Osteocyte (in vitro differentiated cells): ENCODE data around the gene BCL7A. TPM values are rescaled to one million over a fixed set of nuclear protein-coding genes. Genes with fewer than 3 reads are reported as not detected.

ENCODE experiments used
- DNase-seq: peaks from one replicate; pipeline ENCODE4 v3.0.0; 2021; ENCODE audit warnings: mixed read lengths; ENCODE audit not compliant: unreplicated experiment; ENCODE audit errors: extremely low spot score
- H3K27ac Mint-ChIP-seq: one replicate; pipeline ENCODE4 v1.8.0; 2021; ENCODE audit warnings: mild to moderate bottlenecking, mixed read lengths; ENCODE audit not compliant: unreplicated experiment
- H3K27me3 Mint-ChIP-seq: one replicate; pipeline ENCODE4 v1.8.0; 2021; ENCODE audit warnings: mixed read lengths; ENCODE audit not compliant: unreplicated experiment
- H3K36me3 Mint-ChIP-seq: one replicate; pipeline ENCODE4 v1.8.0; 2021; ENCODE audit warnings: mixed read lengths; ENCODE audit not compliant: unreplicated experiment
- H3K4me1 Mint-ChIP-seq: one replicate; pipeline ENCODE4 v1.8.0; 2021; ENCODE audit warnings: mixed read lengths; ENCODE audit not compliant: unreplicated experiment
- H3K4me3 Mint-ChIP-seq: one replicate; pipeline ENCODE4 v1.8.0; 2021; ENCODE audit warnings: mild to moderate bottlenecking, moderate library complexity, mixed read lengths; ENCODE audit not compliant: unreplicated experiment
- H3K9me3 Mint-ChIP-seq: one replicate; pipeline ENCODE4 v1.8.0; 2021; ENCODE audit warnings: mixed read lengths; ENCODE audit not compliant: unreplicated experiment
- total RNA-seq: library from RNA; stranded (reverse); gene quantifications from 2 replicates; pipeline ENCODE4 v1.2.1, GENCODE V29; 2021
- TF ChIP-seq, protein P1 (sequence below): fragments of 200-600 bp; sonication (generic); IDR thresholded peaks from 2 replicates; pipeline ENCODE4 v1.5.0; 2021; ENCODE audit warnings: antibody characterized with exemption, mild to moderate bottlenecking, moderate library complexity

BCL7A gene
- total RNA-seq, 1 donor from 2014 or later, result 10.0 TPM

DNA sequence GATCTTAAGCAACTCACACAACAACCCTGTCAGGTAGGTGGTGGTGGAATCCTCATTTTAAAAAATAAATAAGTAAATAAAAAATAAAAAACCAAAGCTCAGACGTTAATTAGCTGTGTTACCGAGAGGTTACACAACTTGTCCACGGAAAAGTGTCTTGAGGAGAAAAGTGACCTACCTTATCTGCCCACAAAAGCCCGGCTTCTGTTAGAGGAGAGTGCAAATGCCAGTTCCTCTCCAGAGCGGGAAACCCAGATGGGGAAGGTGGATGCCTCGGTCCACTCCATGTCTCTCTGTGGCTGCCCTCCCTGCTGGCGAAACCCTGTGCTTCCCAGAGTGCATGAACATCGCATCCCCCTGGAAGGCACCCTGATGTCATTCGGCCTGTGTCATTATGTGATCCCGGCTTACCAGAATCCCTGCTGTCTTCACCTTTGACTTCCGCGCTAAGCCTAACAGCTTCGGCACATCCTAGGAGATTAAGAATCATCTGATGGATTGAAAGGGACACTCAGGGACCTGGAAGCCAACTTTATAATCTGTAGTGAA lies 63.2 kb downstream of the BCL7A start:
- H3K4me1 Mint-ChIP-seq, result peaks cover 51% of the 10 kb centered on the region
- TF ChIP-seq, protein P1, sequence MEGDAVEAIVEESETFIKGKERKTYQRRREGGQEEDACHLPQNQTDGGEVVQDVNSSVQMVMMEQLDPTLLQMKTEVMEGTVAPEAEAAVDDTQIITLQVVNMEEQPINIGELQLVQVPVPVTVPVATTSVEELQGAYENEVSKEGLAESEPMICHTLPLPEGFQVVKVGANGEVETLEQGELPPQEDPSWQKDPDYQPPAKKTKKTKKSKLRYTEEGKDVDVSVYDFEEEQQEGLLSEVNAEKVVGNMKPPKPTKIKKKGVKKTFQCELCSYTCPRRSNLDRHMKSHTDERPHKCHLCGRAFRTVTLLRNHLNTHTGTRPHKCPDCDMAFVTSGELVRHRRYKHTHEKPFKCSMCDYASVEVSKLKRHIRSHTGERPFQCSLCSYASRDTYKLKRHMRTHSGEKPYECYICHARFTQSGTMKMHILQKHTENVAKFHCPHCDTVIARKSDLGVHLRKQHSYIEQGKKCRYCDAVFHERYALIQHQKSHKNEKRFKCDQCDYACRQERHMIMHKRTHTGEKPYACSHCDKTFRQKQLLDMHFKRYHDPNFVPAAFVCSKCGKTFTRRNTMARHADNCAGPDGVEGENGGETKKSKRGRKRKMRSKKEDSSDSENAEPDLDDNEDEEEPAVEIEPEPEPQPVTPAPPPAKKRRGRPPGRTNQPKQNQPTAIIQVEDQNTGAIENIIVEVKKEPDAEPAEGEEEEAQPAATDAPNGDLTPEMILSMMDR, result no peak
- peaks cover 13% of the 10 kb centered on the region for H3K36me3 Mint-ChIP-seq
- H3K4me3 Mint-ChIP-seq, result no peak overlapping the region
- no peak for DNase-seq
- no peak overlapping the region for H3K27ac Mint-ChIP-seq
- H3K9me3 Mint-ChIP-seq, result no peaks in the 10 kb centered on the region
- H3K27me3 Mint-ChIP-seq, result no peaks in the 10 kb centered on the region

DNA sequence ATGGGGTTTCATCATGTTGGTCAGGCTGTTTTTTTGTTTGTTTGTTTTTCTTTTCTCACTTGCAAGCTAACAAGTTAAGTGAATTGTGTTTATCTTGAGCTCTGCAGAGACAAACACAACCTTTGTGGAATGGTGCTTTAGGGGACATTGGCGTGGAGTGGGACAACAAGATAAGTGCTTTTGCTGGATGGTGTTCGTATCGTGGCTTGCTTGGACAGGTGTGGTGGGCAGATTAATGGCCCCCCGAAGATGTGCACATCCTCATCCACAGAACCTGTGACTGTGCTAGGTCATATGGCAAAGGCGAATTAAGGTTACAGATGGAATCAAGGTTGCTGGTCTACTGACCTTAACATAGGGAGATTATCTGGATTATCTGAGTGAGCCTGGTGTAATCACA lies 63.9 kb downstream of the BCL7A start:
- Mint-ChIP-seq H3K9me3 (no peaks in the 10 kb centered on the region), H3K4me1 (peaks cover 46% of the 10 kb centered on the region), H3K27me3 (no peaks in the 10 kb centered on the region), H3K4me3 (no peak overlapping the region), H3K36me3 (peaks cover 14% of the 10 kb centered on the region), H3K27ac (no peak overlapping the region)
- no peak for DNase-seq
- TF ChIP-seq, protein P1, result no peak

DNA sequence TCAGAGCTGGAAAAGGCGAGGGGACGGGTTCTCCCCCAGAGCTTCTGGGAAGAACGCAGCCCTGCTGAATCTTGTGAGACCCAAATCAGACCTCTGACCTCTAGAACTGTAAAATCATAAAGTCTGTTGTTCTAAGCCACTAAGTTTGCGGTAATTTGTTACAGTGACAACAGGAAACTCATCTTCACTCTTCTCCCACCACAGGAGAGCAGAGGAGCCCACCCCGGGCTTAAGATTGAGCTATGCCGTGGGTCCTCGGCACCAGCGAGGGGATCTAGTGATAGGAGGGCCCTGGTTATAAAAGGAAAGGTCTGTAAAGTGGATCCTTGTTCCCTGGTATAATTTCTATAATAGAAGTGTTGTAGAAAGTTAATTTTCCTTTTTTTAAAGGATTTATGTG lies 64.4 kb downstream of the BCL7A start:
- Mint-ChIP-seq H3K27ac (no peak overlapping the region), H3K4me3 (no peak overlapping the region), H3K36me3 (peaks cover 14% of the 10 kb centered on the region), H3K27me3 (no peaks in the 10 kb centered on the region), H3K9me3 (no peaks in the 10 kb centered on the region), H3K4me1 (peaks cover 45% of the 10 kb centered on the region)
- TF ChIP-seq, protein P1, result no peak
- no peak for DNase-seq

DNA sequence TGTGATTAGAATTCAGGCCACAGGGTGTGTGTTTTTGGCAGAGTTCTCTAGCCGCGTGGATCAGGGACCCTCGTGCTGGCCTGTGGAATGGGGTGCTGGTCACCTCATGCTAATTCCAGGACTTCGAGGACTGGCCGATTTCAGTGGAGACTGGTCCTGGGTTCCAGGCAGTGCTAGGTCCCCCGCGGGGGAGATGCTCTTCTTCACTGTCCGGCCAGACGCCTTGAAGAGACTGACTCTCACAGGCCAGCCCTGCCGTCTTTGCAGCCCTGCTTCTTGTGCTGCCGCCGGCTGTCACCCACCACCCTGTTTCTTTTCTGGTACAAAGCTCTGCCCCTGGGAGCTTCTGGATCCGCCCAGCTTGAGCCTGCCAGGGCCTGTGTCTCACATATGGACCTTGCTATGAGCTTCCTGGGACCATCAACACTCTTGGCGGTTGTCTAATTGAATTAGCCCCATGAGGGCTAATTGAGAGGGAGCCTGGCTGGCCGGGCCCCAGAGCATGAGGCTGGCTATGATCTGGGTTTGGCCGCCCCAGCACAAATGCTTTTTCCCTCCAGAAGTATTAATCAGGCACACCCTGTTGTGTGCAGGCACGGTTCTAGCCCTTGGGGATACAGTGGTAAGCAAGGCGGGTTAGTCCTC lies 65.1 kb downstream of the BCL7A start:
- DNase-seq, result no peak

More for the DNA sequence above, 65.1 kb downstream of the BCL7A start:
- no peaks in the 10 kb centered on the region for H3K9me3 Mint-ChIP-seq
- H3K27me3 Mint-ChIP-seq, result no peaks in the 10 kb centered on the region
- H3K4me1 Mint-ChIP-seq, result peaks cover 45% of the 10 kb centered on the region
- H3K36me3 Mint-ChIP-seq, result peaks cover 14% of the 10 kb centered on the region
- no peak overlapping the region for H3K27ac Mint-ChIP-seq
- H3K4me3 Mint-ChIP-seq, result no peak overlapping the region
- TF ChIP-seq, protein P1, result no peak
